HepG2 (cell line): ENCODE measurements around the gene ARHGAP5. TPM values are rescaled to one million over a fixed set of nuclear protein-coding genes. Genes with fewer than 3 reads are reported as not detected.

ENCODE experiments used
- AKAP8 ChIP-seq: sonication (generic); formaldehyde crosslinking; IDR thresholded peaks from 2 replicates; pipeline ENCODE4 v1.5.1; 2020; ENCODE audit warnings: mild to moderate bottlenecking, missing genetic modification reagents
- ATRX ChIP-seq: sonication (generic); formaldehyde crosslinking; IDR thresholded peaks from 2 replicates; pipeline ENCODE4 v1.4.0; 2020; ENCODE audit warnings: missing genetic modification reagents, borderline replicate concordance
- BRCA1 ChIP-seq: sonication (generic); formaldehyde crosslinking; IDR thresholded peaks from 2 replicates; pipeline ENCODE4 v1.4.0; 2020; ENCODE audit warnings: missing genetic modification reagents
- CREB1 ChIP-seq, 2 experiments: fragments of 450-650 bp in 1 of 2; IDR thresholded peaks; 2 replicates each; pipeline ENCODE4 v1.6.1; 2016 to 2017; ENCODE audit warnings: control low read depth in 1 of 2, mild to moderate bottlenecking in 1 of 2, missing compliant biosample characterization in 1 of 2, missing genetic modification characterization in 1 of 2
- FOXA3 ChIP-seq: IDR thresholded peaks from 2 replicates; pipeline ENCODE4 v1.6.1; 2016; ENCODE audit warnings: missing genetic modification reagents, missing compliant biosample characterization
- GPN1 ChIP-seq: sonication (generic); formaldehyde crosslinking; IDR thresholded peaks from 2 replicates; pipeline ENCODE4 v1.5.1; 2020; ENCODE audit warnings: missing genetic modification reagents, borderline replicate concordance
- HMGA1 ChIP-seq: sonication (generic); formaldehyde crosslinking; conservative IDR thresholded peaks from 2 replicates; pipeline ENCODE4 v1.4.0; 2020; ENCODE audit warnings: missing genetic modification reagents
- HNF1A ChIP-seq, 2 experiments: sonication (generic) in 1 of 2; formaldehyde crosslinking in 1 of 2; IDR thresholded peaks; 2 replicates each; pipeline versions ENCODE4 v1.4.0 to v1.6.1; 2016 to 2020; ENCODE audit warnings: borderline replicate concordance in 1 of 2, low read depth in 1 of 2, mild to moderate bottlenecking in 1 of 2, missing genetic modification reagents in 1 of 2
- HNRNPK ChIP-seq: fragments of 200-400 bp; formaldehyde crosslinking; IDR thresholded peaks from 2 replicates; pipeline ENCODE4 v1.6.1; 2018; ENCODE audit warnings: low read length, low read depth, moderate library complexity, mild to moderate bottlenecking; ENCODE audit not compliant: poor library complexity, severe bottlenecking
- KDM2A ChIP-seq: sonication (generic); formaldehyde crosslinking; IDR thresholded peaks from 2 replicates; pipeline ENCODE4 v1.4.0; 2020; ENCODE audit warnings: low read depth, missing genetic modification reagents, borderline replicate concordance
- KDM5B ChIP-seq: sonication (generic); formaldehyde crosslinking; IDR thresholded peaks from 2 replicates; pipeline ENCODE4 v1.4.0; 2020; ENCODE audit warnings: missing genetic modification reagents, mild to moderate bottlenecking, borderline replicate concordance
- MAF1 ChIP-seq: sonication (generic); formaldehyde crosslinking; IDR thresholded peaks from 2 replicates; pipeline ENCODE4 v1.5.0; 2020; ENCODE audit warnings: missing genetic modification reagents, borderline replicate concordance
- NR2F2 ChIP-seq: IDR thresholded peaks from 2 replicates; pipeline ENCODE4 v1.6.1; 2012; ENCODE audit warnings: low read depth, inconsistent platforms, borderline replicate concordance
- POLR2G ChIP-seq: fragments of 200-400 bp; formaldehyde crosslinking; IDR thresholded peaks from 2 replicates; pipeline ENCODE4 v1.6.1; 2018; ENCODE audit warnings: mild to moderate bottlenecking, low read depth, low read length, moderate library complexity
- PTBP1 ChIP-seq: fragments of 200-400 bp; formaldehyde crosslinking; IDR thresholded peaks from 2 replicates; pipeline ENCODE4 v1.6.1; 2018; ENCODE audit warnings: low read length, low read depth; ENCODE audit not compliant: poor library complexity, severe bottlenecking
- SAP130 ChIP-seq: IDR thresholded peaks from 2 replicates; pipeline ENCODE4 v1.6.1; 2016; ENCODE audit warnings: low read depth
- TAF15 ChIP-seq: fragments of 200-400 bp; formaldehyde crosslinking; IDR thresholded peaks from one replicate; pipeline ENCODE4 v1.6.1; 2018; ENCODE audit warnings: mild to moderate bottlenecking, low read depth, low read length; ENCODE audit not compliant: poor library complexity, severe bottlenecking
- TBL1XR1 ChIP-seq: fragments of 150-350 bp; IDR thresholded peaks from 2 replicates; pipeline ENCODE4 v1.6.1; 2014; ENCODE audit warnings: borderline replicate concordance, low read length; ENCODE audit not compliant: partially characterized antibody
- TBX3 ChIP-seq: fragments of 450-650 bp; IDR thresholded peaks from 2 replicates; pipeline ENCODE4 v1.6.1; 2017; ENCODE audit warnings: antibody characterized with exemption, mild to moderate bottlenecking, inconsistent platforms, borderline replicate concordance
- TEAD3 ChIP-seq: optimal IDR thresholded peaks from 2 replicates; pipeline ENCODE3; 2016; ENCODE audit warnings: borderline replicate concordance
- THAP11 ChIP-seq: IDR thresholded peaks from 2 replicates; pipeline ENCODE4 v1.6.1; 2016; ENCODE audit warnings: missing biosample characterization, missing genetic modification reagents
- ZNF24 ChIP-seq: fragments of 450-650 bp; IDR thresholded peaks from 2 replicates; pipeline ENCODE4 v1.6.1; 2017; ENCODE audit warnings: antibody characterized with exemption, mild to moderate bottlenecking
- ZNF350 ChIP-seq: sonication (generic); formaldehyde crosslinking; IDR thresholded peaks from 2 replicates; pipeline ENCODE4 v1.4.0; 2020; ENCODE audit warnings: mild to moderate bottlenecking, low read depth, missing genetic modification reagents, borderline replicate concordance
- ZNF441 ChIP-seq: sonication (generic); formaldehyde crosslinking; IDR thresholded peaks from 2 replicates; pipeline ENCODE4 v1.7.0; 2021; ENCODE audit warnings: missing genetic modification reagents, borderline replicate concordance
- ZNF484 ChIP-seq: sonication (generic); formaldehyde crosslinking; IDR thresholded peaks from 2 replicates; pipeline ENCODE4 v1.5.1; 2020; ENCODE audit warnings: mild to moderate bottlenecking, low read depth, missing genetic modification reagents, borderline replicate concordance
- ZNF556 ChIP-seq: sonication (generic); formaldehyde crosslinking; IDR thresholded peaks from 2 replicates; pipeline ENCODE4 v1.4.0; 2020; ENCODE audit warnings: mild to moderate bottlenecking, missing genetic modification reagents, borderline replicate concordance
- ZNF567 ChIP-seq: sonication (generic); formaldehyde crosslinking; IDR thresholded peaks from 2 replicates; pipeline ENCODE4 v1.8.1; 2023; ENCODE audit warnings: mild to moderate bottlenecking, missing genetic modification reagents, borderline replicate concordance
- ZNF777 ChIP-seq: sonication (generic); formaldehyde crosslinking; IDR thresholded peaks from 2 replicates; pipeline ENCODE4 v1.4.0; 2020; ENCODE audit warnings: missing genetic modification reagents
- polyA plus RNA-seq, 8 experiments: library from polyadenylated mRNA; depleted of rRNA in 3 of 8; stranded (reverse) in 7 of 8; unstranded in 1 of 8; fragments of >200 nt; fragmentation: Illumina TruSeq in 4 of 8; extraction: Trizol in 4 of 8; gene quantifications; 2 replicates each; pipeline versions ENCODE4 v1.2.1 to v1.2.3, GENCODE V29; 2011 to 2016; ENCODE audit warnings: low read depth in 4 of 8, missing spikeins in 1 of 8, mixed read lengths in 1 of 8; ENCODE audit not compliant: insufficient read depth in 1 of 8
- total RNA-seq, 5 experiments: library from RNA; depleted of rRNA; stranded (reverse); fragments of >200 nt; fragmentation: Illumina TruSeq; extraction: Trizol; gene quantifications; 2 replicates each; pipeline ENCODE4 v1.2.3, GENCODE V29; 2016; ENCODE audit warnings: low read depth in 1 of 5

Gene ARHGAP5
- total and polyA plus RNA-seq, 2 of the 13 experiments (the other 11 are each of a cell fraction or from before 2014, with no cell fraction given) = 33.7 to 144 TPM

- TF ChIP-seq GPN1 (CRISPR knock-in tag) (no peak), ZNF350 (CRISPR knock-in tag) (no peak), ZNF777 (CRISPR knock-in tag) (no peak), PTBP1 (no peak), TEAD3 (CRISPR knock-in tag) (peak; percentile 22), SAP130 (0 out of 2 replicates have a peak, but pooled peaks have one; percentile 22), ZNF441 (CRISPR knock-in tag) (no peak), POLR2G (no peak), ZNF484 (CRISPR knock-in tag) (no peak), TBL1XR1 (no peak), ATRX (CRISPR knock-in tag) (no peak), MAF1 (CRISPR knock-in tag) (no peak), ZNF567 (CRISPR knock-in tag) (no peak), AKAP8 (CRISPR knock-in tag) (no peak), TBX3 (no peak), ZNF24 (0 out of 2 replicates have a peak, but pooled peaks have one; percentile 60), HMGA1 (CRISPR knock-in tag) (no peak), BRCA1 (CRISPR knock-in tag) (no peak), NR2F2 (no peak), KDM2A (CRISPR knock-in tag) (no peak), ZNF556 (no peak), FOXA3 (CRISPR knock-in tag) (no peak), THAP11 (CRISPR knock-in tag) (0 out of 2 replicates have a peak, but pooled peaks have one; percentile 15), CREB1 (IDR thresholded peaks at IDR 0.05) (0 out of 2 replicates have a peak, but pooled peaks have one; percentile 17), CREB1 (CRISPR knock-in tag; IDR thresholded peaks at IDR 0.05) (no peak), TAF15 (no peak), HNF1A (IDR thresholded peaks at IDR 0.05; ENCODE audit: low read depth) (no peak), HNF1A (CRISPR knock-in tag; IDR thresholded peaks at IDR 0.05; ENCODE audit: borderline replicate concordance) (no peak), HNRNPK (no peak), KDM5B (no peak)
These were observed 10.2 kb downstream of the ARHGAP5 start (continued) for GRCh38 chr14:32087173-32087861.
